HCT116 (cell line): ENCODE measurements around the gene SPDYE16. TPM values are rescaled to one million over a fixed set of nuclear protein-coding genes. Genes with fewer than 3 reads are reported as not detected.
A peak's percentile ranks its signal among the peaks of the same experiment; 100 is the strongest.
"Not testable (repeated sequence)": the region's sequence is repeated elsewhere in the genome, so short reads cannot be mapped to it uniquely, and the experiment has no call there.

ENCODE experiments used
- ATAC-seq: fragments of 200-7000 bp; cut with Tn5 transposase; 2 replicates; pipeline ENCODE4 v1.9.1; 2020; ENCODE audit warnings: mild to moderate bottlenecking, moderate library complexity
- BruUV-seq: library from RNA; stranded (reverse); fragments of 400-500 nt; replicated peaks from 2 replicates; lab custom pipeline; 2021; lab: Mats Ljungman, UMichigan
- CTCF ChIA-PET: fragments of 300-600 bp; sonication (Branson Sonifier 250); formaldehyde crosslinking; loops from one replicate; lab custom pipeline; 2021; ENCODE audit warnings: antibody characterized with exemption; lab: Charles Lee
- POLR2A ChIA-PET: fragments of 300-600, 350-600 bp; sonication (Branson Sonifier 250); formaldehyde crosslinking; loops from one replicate; lab custom pipeline; 2021; ENCODE audit warnings: antibody characterized with exemption; lab: Charles Lee
- RAD21 ChIA-PET, 2 experiments: fragments of 300-600 bp; sonication (Branson Sonifier 250); formaldehyde crosslinking; loops; one replicate each; lab custom pipeline; 2023; ENCODE audit warnings: low total read pairs in 2 of 2; ENCODE audit not compliant: uncharacterized antibody in 2 of 2, unreplicated experiment in 2 of 2, low non-redundant PET in 1 of 2; lab: Charles Lee
- DNase-seq: peaks from one replicate; pipeline ENCODE4 v3.0.0-alpha.2; 2010; ENCODE audit warnings: low read depth, low spot score
- H2AFZ ChIP-seq: fragments of 200-600 bp; shearing (Covaris generic), sonication (generic); 2 replicates; pipeline ENCODE4 v1.6.1; 2017; ENCODE audit warnings: low read depth, mixed run types, mixed read lengths, antibody characterized with exemption, low read length; ENCODE audit not compliant: poor library complexity, severe bottlenecking
- H3K27ac ChIP-seq: 2 replicates; pipeline ENCODE4 v1.5.1; 2012; ENCODE audit warnings: low read depth, low read length
- H3K27me3 ChIP-seq: fragments of 200-600 bp; sonication (generic); 2 replicates; pipeline ENCODE4 v1.6.1; 2016; ENCODE audit warnings: mixed run types, low read length, mixed read lengths; ENCODE audit not compliant: insufficient read depth
- H3K36me3 ChIP-seq, 2 experiments: fragments of 200-500 bp in 1 of 2; fragments of 200-600 bp in 1 of 2; sonication (Bioruptor generic) in 1 of 2; sonication (generic) in 1 of 2; 2 replicates each; pipeline versions ENCODE4 v1.5.1 to v1.6.1; 2014 to 2016; ENCODE audit warnings: low read length in 2 of 2, inconsistent platforms in 1 of 2, mixed read lengths in 1 of 2, mixed run types in 1 of 2; ENCODE audit not compliant: insufficient read depth in 2 of 2, control insufficient read depth in 1 of 2
- H3K4me1 ChIP-seq, 2 experiments: fragments of 200-600 bp in 1 of 2; sonication (generic) in 1 of 2; 2 replicates each; pipeline versions ENCODE4 v1.5.1 to v1.6.1; 2012 to 2017; ENCODE audit warnings: low read length in 2 of 2, inconsistent platforms in 1 of 2, mild to moderate bottlenecking in 1 of 2, mixed read lengths in 1 of 2, mixed run types in 1 of 2, moderate library complexity in 1 of 2; ENCODE audit not compliant: insufficient read depth in 2 of 2, control insufficient read depth in 1 of 2
- H3K4me2 ChIP-seq: fragments of 200-600 bp; sonication (generic); 2 replicates; pipeline ENCODE4 v1.6.1; 2017; ENCODE audit warnings: mixed run types, low read length, mixed read lengths
- H3K4me3 ChIP-seq, 2 experiments: fragments of 200-600 bp in 1 of 2; sonication (generic) in 1 of 2; replicated peaks in 1 of 2; 2 replicates each; pipeline ENCODE4 v1.5.1; 2011 to 2016; ENCODE audit warnings: low read length in 2 of 2, control low read depth in 1 of 2, low read depth in 1 of 2, mild to moderate bottlenecking in 1 of 2, mixed read lengths in 1 of 2, mixed run types in 1 of 2
- H3K79me2 ChIP-seq: fragments of 200-600 bp; sonication (generic); 2 replicates; pipeline ENCODE4 v1.6.1; 2017; ENCODE audit warnings: mild to moderate bottlenecking, mixed run types, low read length, moderate library complexity, mixed read lengths; ENCODE audit not compliant: insufficient read depth
- H3K9ac ChIP-seq: fragments of 200-600 bp; sonication (generic); 2 replicates; pipeline ENCODE4 v1.6.1; 2016; ENCODE audit warnings: low read length, mixed read lengths
- H3K9me2 ChIP-seq: fragments of 200-600 bp; sonication (generic), shearing (Covaris generic); 2 replicates; pipeline ENCODE4 v1.6.1; 2017; ENCODE audit warnings: mixed run types, mild to moderate bottlenecking, moderate library complexity; ENCODE audit not compliant: insufficient read depth
- H3K9me3 ChIP-seq, 2 experiments: fragments of 200-500 bp in 1 of 2; fragments of 200-600 bp in 1 of 2; sonication (Bioruptor generic) in 1 of 2; sonication (generic) in 1 of 2; 2 replicates each; pipeline ENCODE4 v1.6.1; 2014 to 2017; ENCODE audit warnings: low read length in 2 of 2, mixed read lengths in 2 of 2, inconsistent platforms in 1 of 2, low read depth in 1 of 2, mild to moderate bottlenecking in 1 of 2, mixed run types in 1 of 2, moderate library complexity in 1 of 2; ENCODE audit not compliant: control insufficient read depth in 1 of 2, insufficient read depth in 1 of 2
- H4K20me1 ChIP-seq: fragments of 200-600 bp; sonication (generic), shearing (Covaris generic); 2 replicates; pipeline ENCODE4 v1.6.1; 2017; ENCODE audit warnings: mixed run types, mild to moderate bottlenecking, moderate library complexity; ENCODE audit not compliant: insufficient read depth
- CBX3 ChIP-seq: IDR thresholded peaks from 2 replicates; pipeline ENCODE4 v1.6.1; 2012; ENCODE audit warnings: low read depth
- FOSL1 ChIP-seq: IDR thresholded peaks from 2 replicates; pipeline ENCODE4 v1.6.1; 2012; ENCODE audit warnings: low read depth
- JUND ChIP-seq: IDR thresholded peaks from 2 replicates; pipeline ENCODE4 v1.6.1; 2012
- RAD21 ChIP-seq: IDR thresholded peaks from 2 replicates; pipeline ENCODE4 v1.6.1; 2012; ENCODE audit warnings: low read depth, mild to moderate bottlenecking
- SP1 ChIP-seq: IDR thresholded peaks from 2 replicates; pipeline ENCODE4 v1.6.1; 2012; ENCODE audit warnings: low read depth
- intact Hi-C: fragments of 100-400 bp; cut with micrococcal nuclease; formaldehyde crosslinking; loops from 2 replicates; pipeline ENCODE4 v1.10.0; 2022
- total RNA-seq: library from RNA; stranded (reverse); gene quantifications from one replicate; pipeline ENCODE4 v1.2.1, GENCODE V29; 2021; ENCODE audit not compliant: unreplicated experiment

Gene SPDYE16
- total RNA-seq, 1 experiment from 2014 or later = not detected

DNA sequence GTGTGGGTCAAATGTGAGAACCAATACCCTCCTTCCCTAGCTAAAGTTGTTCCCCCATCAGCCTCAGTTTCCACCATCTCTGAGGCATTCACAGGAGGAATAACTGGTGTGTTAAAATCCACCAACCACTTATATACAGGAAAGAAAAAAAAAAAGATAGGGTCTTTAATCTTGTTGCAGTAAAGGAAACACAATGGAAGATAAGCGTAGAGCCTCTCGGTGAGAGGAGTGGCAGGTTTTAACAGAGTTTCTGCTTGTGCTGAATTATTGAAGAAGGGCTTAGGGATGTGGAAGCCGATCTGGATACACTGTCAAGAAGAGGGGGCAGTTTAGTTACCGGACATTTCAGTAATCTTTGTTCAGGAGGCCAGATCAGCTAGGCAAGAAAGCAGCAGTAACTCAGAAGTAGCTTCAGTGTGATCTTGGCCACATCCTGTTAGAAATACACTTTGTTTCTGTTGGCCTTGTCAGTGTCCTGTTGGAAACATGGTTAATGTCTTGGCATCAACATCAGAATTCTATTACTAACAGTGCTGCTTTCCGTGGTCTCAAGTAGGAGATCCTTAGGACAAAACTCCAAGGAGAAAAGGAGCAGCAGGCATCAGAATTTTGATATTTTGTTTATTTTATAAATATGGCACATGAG is 40.7 kb upstream of the SPDYE16 start:
- intact Hi-C loops, H3K9ac ChIP-seq, BruUV-seq, CTCF ChIA-PET, POLR2A ChIA-PET, H4K20me1 ChIP-seq, H3K4me3 ChIP-seq, DNase-seq, H3K9me3 ChIP-seq, RAD21 ChIA-PET, H3K9me2 ChIP-seq, ATAC-seq, H3K36me3 ChIP-seq, H2AFZ ChIP-seq: not testable (repeated sequence)
- Histone ChIP-seq H3K27ac (peak overlapping the region; percentile 56; the same call in 1 of the 2 replicates), H3K79me2 (peaks cover 66% of the 10 kb centered on the region), H3K4me1 (peaks cover 18 to 30% of the 10 kb centered on the region in 2 experiments)
- peak; percentile 2; the same call in 1 of the 2 replicates for TF ChIP-seq SP1
- TF ChIP-seq, all 23 proteins: peak for 1; not testable (repeated sequence) for 22
- H3K27me3 ChIP-seq = not testable (repeated sequence)
- peak overlapping the region; percentile 41 for H3K4me2 ChIP-seq

DNA sequence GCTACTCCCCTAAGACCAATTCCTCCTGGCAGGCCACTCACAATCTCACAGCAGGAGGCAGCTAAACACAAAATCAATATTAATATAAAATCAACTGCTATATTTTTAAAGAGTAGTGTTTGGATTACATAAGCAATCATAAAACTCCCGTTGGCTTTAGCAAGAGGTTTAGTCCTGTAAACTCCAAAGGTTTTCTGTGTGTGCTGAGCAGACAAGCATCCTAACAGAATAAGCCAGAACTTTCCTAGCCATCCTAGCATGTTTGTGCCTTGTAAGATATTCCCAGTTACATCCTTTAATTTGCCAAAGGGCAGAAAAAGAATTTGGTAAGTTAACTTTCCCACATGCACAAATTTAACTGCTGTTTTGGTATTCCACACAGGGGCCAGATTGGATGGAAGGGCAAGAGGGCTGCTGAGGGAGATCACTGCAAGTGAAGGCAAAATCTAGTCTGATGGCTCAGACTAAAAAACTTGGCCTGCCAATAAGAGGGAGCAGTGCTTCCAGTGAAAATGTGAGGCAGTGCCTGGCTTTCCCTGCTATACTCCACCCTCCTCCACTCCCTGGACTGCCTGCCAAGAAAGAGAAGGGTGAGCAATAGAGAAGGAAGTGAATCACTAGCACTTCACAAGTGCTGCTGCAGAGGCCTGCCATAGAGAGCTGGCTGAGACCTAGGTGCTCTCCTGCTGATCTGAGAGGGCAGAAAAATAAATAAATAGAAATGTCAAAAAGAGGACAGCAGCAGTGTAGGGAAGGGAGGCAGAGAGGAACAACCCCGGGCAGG is 39.9 kb upstream of the SPDYE16 start:
- Histone ChIP-seq H3K79me2 (peaks cover 64% of the 10 kb centered on the region), H3K27ac (peak overlapping the region; percentile 56; the same call in 1 of the 2 replicates), H3K4me2 (peak overlapping the region; percentile 43), H3K4me1 (peaks cover 18 to 30% of the 10 kb centered on the region in 2 experiments)
- H2AFZ ChIP-seq, H3K36me3 ChIP-seq, H3K9me3 ChIP-seq, RAD21 ChIA-PET, H3K9ac ChIP-seq, BruUV-seq, POLR2A ChIA-PET, CTCF ChIA-PET, intact Hi-C loops, H3K9me2 ChIP-seq, H4K20me1 ChIP-seq, H3K4me3 ChIP-seq: not testable (repeated sequence)
- DNase-seq (peak; percentile 46), ATAC-seq (peak; percentile 100)
- TF ChIP-seq SP1 (peak; percentile 33; the same call in 1 of the 2 replicates), RAD21 (0 out of 2 replicates have a peak, but pooled peaks have one; percentile 2), JUND (peak; percentile 43; the same call in 1 of the 2 replicates), FOSL1 (peak; percentile 64), CBX3 (peak; percentile 59; the same call in 1 of the 2 replicates)
- TF ChIP-seq, all 23 proteins: peak for 5; not testable (repeated sequence) for 18
- not testable (repeated sequence) for H3K27me3 ChIP-seq

DNA sequence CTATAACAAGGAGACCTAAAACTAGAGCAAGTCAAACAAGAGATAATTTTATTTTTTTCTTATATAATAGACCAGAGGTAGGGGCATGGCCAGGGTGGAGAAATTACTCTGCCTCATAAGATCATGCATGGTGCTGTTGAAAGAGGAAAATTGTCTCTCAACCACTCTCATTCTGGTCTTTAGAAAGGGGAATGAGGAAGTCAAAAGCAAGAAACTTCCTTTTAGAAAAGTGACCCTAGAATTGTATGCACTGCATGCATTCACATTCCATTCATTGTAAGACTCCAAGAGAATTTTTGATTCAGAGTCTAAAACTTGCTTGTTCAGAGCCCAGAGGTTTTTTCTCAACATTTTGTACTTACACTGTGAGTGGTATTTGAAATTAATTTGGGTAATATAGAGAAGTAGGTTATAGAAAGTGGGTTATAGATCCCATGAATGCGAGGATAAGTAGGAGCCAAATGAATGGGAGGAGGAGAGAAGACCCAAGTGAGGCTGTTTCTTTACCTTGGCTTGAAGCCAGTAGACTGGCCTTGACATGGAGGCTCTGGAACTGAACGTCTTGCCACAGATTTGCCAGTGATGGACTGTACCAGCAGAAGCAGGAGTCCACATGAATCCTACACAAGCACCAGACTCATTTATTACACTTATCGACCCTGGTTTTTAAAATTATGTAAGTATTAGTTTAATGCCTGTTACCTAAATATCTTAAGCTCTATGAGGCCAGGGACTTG is 33.0 kb upstream of the SPDYE16 start:
- POLR2A ChIA-PET, RAD21 ChIA-PET, H3K4me1 ChIP-seq, CTCF ChIA-PET, ATAC-seq, H3K27ac ChIP-seq, H3K9ac ChIP-seq, H3K9me2 ChIP-seq, H3K36me3 ChIP-seq, H3K9me3 ChIP-seq, H3K4me3 ChIP-seq, H4K20me1 ChIP-seq, intact Hi-C loops, H3K27me3 ChIP-seq, H2AFZ ChIP-seq, H3K4me2 ChIP-seq, DNase-seq, BruUV-seq: not testable (repeated sequence)
- H3K79me2 ChIP-seq = peaks cover 37% of the 10 kb centered on the region
